HG03565 (cell line): ENCODE results near the gene RBL2.

Source experiments
- ATAC-seq: cut with Tn5 transposase; IDR thresholded peaks from one replicate; pipeline ENCODE4 v1.9.1; 2021; ENCODE audit warnings: mild to moderate bottlenecking, moderate library complexity; ENCODE audit not compliant: unreplicated experiment

Gene RBL2

DNA sequence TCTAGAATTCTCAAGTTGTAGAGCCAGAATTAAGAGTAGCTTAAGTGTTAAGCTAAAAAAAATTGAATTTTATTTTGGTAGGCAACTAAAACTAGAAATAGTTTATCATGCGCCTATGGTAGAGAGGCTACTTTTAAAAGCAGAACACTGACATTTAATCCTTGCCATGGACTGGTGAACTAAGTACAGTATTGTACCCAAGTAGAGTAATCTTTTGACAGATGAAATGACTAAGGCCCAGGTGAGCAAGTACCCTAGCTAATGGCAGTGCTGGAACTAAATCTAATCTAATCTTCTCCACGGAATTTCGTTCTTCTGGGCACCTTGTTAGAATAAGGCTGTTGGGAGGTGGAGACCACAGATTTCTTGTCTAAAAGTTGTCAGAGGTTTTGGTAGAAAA is 11.8 kb downstream of the RBL2 start:
- no peak for ATAC-seq

DNA sequence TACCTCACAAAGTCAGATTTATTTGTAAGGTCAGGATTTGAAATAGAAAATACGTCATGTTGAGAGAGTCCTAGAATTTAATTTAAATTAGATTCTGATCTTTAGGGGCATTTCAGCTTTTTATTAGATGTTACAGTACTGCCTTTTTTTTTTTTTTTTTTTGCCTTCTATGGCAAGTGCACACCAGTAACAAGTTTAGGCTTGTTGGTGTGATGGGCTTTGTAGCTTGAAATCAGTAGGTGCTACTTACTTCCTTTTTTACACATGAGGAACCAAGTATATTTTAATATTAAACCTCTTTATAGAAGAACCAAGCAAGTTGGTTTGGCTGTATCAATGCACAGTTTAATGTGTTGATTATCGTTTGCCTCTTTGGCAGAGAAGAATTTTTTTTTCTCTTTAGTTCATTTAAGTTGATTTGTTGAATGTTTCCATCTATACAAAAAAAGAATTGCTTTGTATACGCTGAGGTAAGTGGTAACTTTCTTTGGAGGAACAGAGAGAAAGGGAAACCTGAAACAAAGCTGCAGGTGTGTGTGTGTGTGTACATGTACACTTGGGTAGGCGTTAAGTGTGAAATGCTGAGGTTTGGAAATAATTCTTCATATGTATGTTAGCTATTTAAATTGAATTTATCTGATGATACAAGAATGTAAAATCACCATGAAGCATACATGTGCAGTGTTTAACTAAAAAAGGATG is 15.7 kb downstream of the RBL2 start:
- no peak for ATAC-seq

DNA sequence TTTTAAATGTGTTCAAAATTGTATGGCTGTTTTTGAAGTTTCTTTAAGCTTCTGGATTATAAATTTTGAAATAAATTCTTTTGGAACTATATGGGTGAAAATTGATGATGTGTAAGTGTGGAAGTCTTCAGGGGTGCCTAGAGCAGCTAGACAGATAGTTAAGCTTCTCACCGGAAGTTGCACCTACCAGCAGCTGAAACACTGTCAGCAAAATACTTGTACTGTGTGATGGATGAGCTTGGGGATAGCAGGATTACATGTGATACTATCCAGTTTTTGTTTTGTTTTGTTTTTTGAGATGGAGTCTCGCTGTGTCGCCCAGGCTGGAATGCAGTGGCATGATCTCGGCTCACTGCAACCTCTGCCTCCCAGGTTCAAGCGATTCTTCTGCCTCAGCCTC is 19.7 kb downstream of the RBL2 start:
- ATAC-seq: no peak

DNA sequence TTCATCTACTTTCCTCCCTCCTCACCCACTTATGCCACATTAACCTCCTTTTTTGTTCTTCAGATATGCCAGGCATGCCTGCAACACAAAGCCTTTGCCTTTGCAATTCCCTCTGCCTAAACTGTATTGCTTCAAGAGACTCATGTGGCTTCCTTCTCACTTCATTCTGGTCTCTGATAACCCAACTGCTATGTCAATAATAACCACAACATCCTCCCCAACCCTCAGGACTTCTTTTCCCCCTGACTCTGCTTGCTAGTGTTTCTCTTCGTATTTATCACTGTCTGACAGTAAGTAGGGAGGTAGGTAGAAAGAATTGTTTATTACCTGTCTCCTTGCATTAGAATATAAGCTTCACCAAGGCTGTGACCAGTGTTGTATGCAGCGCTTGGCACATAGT is 22.4 kb downstream of the RBL2 start:
- no peak for ATAC-seq

DNA sequence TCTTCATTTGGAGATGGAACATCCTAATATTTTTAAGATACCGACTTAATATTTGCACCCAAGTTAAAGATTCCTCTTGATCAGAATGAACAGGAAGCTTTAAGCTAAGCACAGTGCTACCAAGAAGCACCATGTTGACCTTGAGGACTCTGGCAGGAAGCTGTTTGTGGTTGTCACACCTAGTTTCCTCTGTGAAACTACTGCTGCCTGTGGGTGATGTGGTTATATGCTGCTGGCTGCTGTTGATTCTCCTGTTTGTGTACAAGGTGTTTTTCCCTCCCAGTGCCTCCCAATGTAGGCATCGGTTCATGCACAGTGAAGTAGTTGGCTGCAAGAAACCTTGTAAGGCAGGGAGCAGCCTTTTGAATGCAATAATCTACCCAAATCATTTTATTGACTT is 23.4 kb downstream of the RBL2 start:
- peak; percentile 100 for ATAC-seq

DNA sequence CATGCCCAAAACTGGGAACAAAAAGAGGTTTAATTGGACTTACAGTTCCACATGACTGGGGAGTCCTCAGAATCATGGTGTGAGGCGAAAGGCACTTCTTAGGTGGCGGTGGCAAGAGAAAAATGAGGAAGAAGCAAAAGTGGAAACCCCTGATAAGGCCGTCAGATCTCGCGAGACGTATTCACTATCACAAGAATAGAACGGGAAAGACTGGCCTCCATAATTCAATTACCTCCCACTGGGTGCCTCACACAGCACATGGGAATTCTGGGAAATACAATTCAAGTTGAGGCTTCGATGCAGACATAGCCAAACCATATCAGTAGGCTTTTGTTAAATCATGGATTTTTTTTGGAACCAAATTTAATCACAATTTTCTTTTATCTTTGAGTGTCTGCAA is 24.4 kb downstream of the RBL2 start:
- no peak for ATAC-seq

DNA sequence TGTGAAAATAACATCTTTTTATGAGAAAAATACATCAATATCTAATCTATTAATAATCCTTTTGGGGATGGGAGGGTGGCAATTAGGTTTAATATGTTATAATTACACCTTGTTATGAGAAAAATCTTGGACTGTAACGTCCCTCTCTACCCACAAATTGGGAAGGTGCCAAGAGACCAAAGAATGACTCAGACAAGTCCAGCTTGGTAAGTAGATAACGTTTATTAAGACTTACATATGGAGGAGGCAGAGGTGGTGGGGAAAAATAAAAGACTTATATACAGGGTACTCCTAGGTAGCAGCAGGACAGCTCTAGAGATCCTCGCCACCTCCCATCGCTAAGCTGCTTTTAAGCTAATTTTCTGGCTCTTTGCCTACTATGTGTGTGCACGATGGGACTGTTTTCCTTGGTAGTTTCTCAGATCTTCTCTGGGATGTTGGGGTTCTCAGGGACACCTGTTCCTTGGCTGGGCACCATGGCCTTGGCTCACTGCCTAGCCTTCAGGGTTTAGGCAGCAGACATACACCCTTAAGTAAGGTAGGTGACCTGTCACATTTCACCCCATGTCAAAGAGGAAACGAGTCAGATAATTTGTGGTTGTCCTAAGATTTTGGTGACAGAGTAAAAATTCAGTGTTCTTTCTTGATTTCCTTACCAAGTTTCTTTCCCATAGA is 31.5 kb downstream of the RBL2 start:
- no peak for ATAC-seq

DNA sequence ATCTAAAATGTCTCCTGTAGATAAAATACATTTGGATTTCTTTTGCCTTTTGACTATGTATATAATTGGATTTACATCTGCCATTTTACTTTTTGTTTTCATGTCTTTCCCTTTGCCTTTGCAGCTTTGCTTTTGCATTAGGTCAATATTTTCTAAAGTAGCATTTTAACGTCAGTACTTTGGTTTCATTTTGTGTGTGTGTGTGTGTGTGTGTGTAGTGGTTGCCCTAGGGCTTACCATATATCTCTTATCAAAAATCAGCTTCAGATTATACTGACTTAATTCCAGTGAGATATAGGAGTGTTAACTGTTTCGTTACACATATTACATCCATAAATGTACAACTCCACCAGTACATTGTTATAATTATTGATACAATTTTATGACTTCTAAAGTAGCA is 42.6 kb downstream of the RBL2 start:
- ATAC-seq: no peak

DNA sequence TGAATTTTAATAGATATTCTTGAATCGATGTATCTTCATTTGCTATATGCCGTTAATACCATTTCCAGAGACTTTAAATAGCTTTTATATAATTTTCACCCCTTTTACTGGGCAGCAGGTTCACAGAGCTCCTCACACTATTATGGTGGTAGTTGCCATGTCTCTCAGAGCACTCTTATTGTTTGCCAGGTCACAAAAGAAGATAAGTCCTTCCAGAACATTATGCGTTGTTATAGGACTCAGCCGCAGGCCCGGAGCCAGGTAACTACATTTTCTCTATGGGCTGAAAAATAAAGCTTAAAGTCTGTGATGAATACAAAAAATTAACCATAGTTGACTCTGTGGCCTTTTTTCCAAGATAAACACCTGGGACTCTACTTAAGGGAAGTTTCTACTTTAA is 44.7 kb downstream of the RBL2 start:
- ATAC-seq: no peak

DNA sequence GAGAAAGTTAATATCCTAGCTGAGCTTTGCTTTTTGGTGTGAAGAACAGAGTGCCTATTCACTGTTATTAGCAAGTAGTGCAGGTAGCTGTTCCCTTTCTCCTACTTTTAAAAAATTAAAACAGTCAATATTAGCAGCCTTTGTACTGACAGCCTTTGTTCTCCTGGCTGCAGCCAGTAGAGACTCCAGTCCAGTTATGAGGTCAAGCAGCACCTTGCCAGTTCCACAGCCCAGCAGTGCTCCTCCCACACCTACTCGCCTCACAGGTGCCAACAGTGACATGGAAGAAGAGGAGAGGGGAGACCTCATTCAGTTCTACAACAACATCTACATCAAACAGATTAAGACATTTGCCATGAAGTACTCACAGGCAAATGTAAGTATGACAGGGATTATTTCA is 46.1 kb downstream of the RBL2 start:
- ATAC-seq: no peak

DNA sequence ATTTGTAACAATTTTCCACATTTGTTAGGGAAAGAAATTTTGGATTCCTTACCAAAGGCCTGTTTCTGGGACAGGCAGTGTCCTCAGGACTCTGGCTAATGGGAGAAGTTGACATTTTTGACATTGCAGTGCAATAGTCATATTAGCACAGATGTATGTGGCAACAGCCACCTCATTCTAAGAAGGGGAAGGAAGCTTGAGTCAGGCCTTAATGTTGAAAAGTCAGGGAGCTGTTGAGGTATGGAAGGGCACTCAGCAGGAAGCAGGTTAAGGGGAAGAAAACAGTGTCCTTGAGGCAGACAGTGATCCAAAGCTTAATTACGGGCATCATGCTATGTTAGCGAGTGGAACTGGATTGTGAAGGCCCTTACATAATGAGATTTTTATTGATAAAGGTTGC is 47.9 kb downstream of the RBL2 start:
- no peak for ATAC-seq

DNA sequence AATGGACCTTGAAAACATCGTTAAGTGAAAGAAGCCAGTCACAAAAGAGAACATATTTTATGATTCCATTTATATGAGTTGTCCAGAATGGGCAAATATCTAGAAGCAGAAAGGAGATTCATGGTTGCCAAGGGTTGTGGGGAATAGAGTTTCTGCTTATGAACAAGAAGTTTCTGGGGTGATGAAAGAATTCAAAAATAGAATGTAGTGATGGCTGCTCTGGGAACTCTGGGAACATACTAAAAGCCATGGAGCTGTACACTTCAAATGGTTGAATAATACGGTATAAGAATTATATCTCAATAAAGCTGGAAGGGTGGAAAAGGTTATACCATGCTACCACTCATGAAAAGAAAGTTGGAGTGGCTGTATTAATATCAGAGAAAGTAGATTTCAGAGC is 50.3 kb downstream of the RBL2 start:
- ATAC-seq: no peak

DNA sequence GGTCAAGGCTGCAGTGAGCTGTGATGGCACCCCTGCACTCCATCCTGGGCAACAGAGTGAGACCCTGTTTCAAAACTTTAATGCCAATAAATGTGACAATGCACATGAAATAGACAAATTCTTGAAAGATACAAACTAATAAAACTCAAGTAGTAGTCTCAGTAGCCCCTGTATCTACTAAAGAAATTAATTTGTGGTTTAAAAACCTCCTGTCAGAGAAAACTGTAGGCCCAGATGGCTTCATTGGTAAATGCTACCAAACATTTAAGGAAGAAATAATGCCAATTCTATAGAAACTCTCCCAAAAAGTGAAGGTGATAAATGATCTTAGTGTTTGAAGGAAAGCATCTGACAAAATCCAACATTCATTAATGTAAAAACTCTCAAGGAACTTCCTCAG is 52.0 kb downstream of the RBL2 start:
- no peak for ATAC-seq

DNA sequence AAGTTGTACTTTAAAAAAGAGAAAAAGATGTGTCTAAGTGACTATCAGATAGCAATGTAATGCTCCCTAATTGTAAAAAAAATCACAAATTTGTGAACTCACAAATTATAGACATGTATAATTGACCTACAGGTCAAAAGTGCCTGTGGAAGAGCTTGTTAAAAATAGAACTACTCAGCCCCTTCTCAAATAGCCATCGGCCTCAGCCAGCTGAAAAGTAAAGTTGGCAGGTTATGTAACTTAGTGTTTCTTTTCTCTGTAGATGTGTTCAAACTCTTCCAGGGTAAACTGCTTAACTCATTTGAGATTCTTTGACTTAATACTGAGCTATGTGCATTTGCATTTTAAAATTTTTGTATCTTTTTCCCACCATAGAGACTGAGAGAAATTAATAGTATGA is 55.5 kb downstream of the RBL2 start:
- ATAC-seq: no peak

DNA sequence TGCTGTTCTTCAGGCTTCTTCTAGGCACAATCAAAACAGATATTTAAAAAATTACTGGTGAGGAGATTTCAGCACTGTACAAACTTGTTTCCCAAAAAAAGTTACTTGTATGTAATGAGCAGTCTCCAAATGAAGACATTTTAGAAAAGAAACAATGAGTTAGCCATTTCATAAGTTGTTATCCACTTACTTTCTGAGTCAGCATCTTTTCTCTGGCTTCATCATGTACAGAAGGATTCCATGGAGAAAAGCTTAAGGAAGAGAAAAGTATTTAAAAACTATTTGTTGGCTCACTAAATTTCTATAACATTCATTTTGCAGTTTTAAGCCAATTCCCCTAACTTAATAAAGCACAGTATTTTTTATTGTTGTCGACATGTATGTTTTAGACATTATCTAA is 58.2 kb downstream of the RBL2 start:
- ATAC-seq: no peak

DNA sequence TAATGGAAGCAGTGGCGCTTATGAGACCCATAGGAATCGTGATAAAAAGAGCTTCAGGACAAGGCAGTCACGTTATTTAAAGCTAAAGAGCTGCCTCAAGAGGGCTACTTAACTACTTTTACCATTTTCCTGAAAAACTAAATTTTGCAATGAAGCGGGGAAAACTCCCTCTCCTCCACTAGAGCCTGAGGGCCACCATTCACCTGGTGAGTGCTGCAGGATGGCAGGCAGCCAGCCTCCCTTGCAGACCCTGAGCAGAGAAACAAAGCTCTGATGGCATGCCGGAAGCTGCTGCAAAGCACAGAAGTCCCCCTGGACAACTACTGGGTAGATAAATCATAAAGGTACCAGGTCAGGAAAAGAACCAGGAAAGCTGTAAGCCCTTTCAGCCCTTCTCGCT is 60.4 kb downstream of the RBL2 start:
- ATAC-seq: no peak

DNA sequence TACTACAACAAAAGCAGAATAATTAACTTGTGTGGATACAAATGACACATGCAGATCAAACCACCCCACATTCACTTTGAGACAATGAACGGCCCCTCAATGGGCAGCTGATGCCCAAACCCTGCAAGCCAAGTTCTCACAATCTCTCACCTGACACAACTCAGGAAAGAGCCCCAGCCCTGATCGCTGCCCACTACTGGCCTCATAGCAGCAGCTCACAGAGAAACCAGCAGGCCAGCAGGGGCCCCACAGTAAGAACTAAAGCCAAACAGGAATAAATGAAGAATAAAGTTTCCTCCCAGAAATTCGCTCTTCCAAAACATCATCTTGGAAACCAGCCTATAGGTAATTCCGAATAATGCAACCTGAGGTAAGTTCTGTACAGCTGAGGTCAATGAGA is 61.1 kb downstream of the RBL2 start:
- no peak for ATAC-seq

DNA sequence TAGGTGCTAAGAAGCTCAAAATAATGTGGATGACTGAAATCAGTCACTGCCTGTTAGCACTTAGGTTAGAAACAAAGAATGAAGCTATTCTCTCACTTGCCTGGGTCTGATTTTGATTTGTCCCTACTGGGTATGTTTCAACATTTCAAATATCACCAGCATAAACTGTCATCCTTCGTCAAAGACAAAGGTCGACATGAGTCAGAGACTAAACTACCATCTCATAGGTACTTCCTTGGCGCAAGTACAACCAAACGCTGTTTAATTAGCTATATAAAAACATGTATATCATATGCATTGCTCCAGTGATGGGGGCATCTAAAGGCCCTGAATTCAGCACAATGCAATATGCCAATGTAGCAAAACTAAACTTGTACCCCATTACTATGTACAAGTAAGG is 64.7 kb downstream of the RBL2 start:
- ATAC-seq: no peak

DNA sequence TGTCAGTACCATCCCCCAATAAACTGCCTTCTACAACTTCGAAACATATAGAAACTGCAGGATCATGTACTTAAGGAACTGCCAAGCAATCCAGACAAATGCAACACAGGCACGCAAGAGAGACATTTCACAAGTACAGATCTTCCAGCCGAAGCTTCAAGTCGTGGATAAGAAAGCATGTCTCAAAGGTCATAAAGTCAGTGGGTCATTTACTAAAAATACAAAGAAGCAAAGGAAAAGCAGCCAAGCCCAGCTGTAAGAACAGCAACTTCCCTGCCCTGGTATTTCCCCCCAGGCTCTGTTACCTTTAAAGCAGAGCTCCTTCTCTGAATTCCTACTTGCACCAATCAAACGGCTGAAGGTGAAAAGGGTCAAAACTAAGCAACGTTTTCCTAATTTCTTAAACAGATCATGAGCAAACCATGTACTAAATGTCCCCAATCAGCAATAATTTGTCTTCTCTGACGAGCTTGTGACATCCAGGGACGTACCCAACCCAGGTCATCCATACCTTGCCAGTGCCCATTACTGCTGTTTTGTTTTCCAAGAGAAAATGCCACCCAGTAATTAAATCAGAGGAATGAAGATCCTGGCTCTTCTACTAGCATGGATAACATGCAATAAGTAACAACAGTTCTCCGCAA is 67.1 kb downstream of the RBL2 start:
- ATAC-seq: no peak

DNA sequence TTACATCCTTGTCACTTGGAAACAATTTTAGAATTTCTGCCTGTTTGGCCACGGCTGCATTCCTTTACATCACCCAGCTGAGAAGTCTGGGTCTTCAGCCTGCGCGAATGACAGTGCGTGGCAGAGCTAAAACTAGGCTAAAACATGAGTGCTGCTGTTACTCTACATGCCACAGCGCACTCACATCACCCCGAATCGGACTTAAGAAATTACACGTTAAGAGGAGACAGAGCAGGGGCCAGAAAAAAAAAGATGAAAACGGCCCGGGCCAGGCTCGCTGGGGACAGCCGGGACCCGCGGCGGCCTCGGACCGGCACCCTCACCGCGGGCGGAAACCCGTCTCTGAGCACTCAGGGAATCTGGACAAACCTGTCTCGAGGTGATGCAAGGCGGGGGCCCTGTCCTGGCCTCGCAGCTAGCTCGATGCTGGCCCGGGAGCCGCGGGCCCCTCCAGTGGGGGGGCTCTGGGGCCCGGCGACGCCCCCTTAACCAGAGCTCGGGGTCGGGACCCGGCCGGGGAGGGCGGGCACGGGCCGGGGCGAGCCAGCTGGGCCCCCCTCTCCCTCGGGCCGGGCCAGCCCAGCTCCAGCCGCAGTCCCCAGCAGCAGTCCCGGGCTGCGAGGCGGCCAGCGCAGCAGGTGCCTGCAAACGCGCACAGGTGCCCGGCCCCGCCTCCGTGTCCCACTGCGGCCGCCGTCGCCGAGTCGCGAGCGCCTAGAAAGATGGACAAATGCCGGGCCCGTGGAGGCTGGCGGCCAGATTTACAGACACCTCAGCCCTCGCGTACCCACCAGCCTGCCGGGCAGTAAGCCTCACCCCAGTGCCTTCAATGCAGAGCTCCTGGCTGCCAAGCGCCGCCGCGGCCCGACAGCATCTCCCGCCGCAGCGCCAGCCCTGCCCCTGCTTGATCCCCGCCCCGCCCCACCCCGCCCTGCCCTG is 68.3 kb downstream of the RBL2 start, which contains the start of gene AKTIP:
AKTIP (minus strand) TSS at position 879 of the 939 bp plus-strand sequence. CDS start 2,950 bp downstream, outside the sequence.
- peak; percentile 8 for ATAC-seq

DNA sequence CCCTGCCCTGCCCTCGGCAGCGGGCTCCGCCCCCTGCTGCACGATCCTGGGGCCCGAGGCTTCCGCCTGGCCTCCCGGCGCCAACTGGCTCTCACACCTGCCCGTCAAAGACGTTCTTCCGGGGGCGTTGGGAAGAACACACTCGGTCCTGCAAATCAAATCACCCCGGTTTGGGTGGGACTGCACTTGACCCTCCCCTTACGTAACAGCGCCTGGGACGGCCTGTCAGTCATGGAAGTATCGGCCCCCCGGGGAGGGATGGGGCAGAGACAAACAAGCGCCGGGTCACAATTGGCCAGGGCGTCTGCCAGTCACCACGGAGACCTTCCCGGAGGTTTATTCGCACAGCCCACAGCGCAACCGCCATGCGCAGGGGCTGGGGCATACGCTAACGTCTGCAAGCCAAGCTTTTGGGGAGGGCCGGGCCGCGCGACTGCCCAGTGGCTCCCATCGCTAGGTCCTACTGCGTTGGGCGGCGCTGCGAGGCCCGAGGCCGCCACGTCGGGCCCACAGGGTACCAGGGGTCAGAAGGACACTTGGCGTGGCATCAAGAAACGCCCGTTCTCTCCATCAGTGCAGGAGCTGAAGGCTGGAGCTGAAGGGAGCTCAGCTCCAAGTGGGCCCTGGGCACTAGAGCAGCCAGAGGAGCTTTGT is 69.1 kb downstream of the RBL2 start:
- peak; percentile 92 for ATAC-seq
